Spleen (tissue), 11 donors: ENCODE data around the gene NELL2. TPM values are rescaled to one million over a fixed set of nuclear protein-coding genes. Genes with fewer than 3 reads are reported as not detected.
"Not testable (repeated sequence)": the region's sequence is repeated elsewhere in the genome, so short reads cannot be mapped to it uniquely, and the experiment has no call there.

Experiments
- DNase-seq: peaks from one replicate; pipeline ENCODE4 v3.0.0-alpha.2; 2020
- H3K27ac ChIP-seq, 8 donors: fragments of 200-600 bp; sonication (generic) in 7 of 8; 1 replicate in 4 of 8; 2 replicates in 4 of 8; pipeline versions ENCODE4 v1.5.0 to v1.8.0; 2016 to 2021; ENCODE audit warnings: inconsistent platforms in 4 of 8, mild to moderate bottlenecking in 4 of 8, moderate library complexity in 1 of 8
- H3K27me3 ChIP-seq, 7 donors: fragments of 200-600 bp; sonication (generic) in 6 of 7; replicated peaks in 1 of 7; 1 replicate in 4 of 7; 2 replicates in 3 of 7; pipeline versions ENCODE4 v1.5.0 to v1.8.0; 2016 to 2021; ENCODE audit warnings: inconsistent platforms in 3 of 7, mild to moderate bottlenecking in 1 of 7
- H3K36me3 ChIP-seq, 6 donors: fragments of 200-600 bp; sonication (generic) in 5 of 6; 1 replicate in 4 of 6; 2 replicates in 2 of 6; pipeline versions ENCODE4 v1.5.0 to v1.8.0; 2016 to 2021; ENCODE audit warnings: inconsistent platforms in 2 of 6
- H3K4me1 ChIP-seq, 6 donors: fragments of 200-600 bp; sonication (generic) in 5 of 6; 1 replicate in 3 of 6; 2 replicates in 3 of 6; pipeline versions ENCODE4 v1.5.0 to v1.8.0; 2016 to 2021; ENCODE audit warnings: inconsistent platforms in 3 of 6
- H3K4me3 ChIP-seq, 8 donors: fragments of 200-600 bp; sonication (generic) in 7 of 8; 1 replicate in 4 of 8; 2 replicates in 4 of 8; pipeline versions ENCODE4 v1.5.0 to v1.8.0; 2016 to 2021; ENCODE audit warnings: inconsistent platforms in 4 of 8, mild to moderate bottlenecking in 4 of 8, moderate library complexity in 2 of 8
- H3K9me3 ChIP-seq, 8 donors: fragments of 200-600 bp; sonication (generic) in 7 of 8; 1 replicate in 4 of 8; 2 replicates in 4 of 8; pipeline versions ENCODE4 v1.5.0 to v1.8.0; 2016 to 2021; ENCODE audit warnings: inconsistent platforms in 4 of 8
- POLR2A ChIP-seq, 3 donors: fragments of 450-650 bp; IDR thresholded peaks; one replicate each; pipeline ENCODE4 v1.5.1; 2017; ENCODE audit warnings: antibody characterized with exemption in 3 of 3, mild to moderate bottlenecking in 1 of 3
- POLR2AphosphoS5 ChIP-seq, 3 donors: sonication (generic); formaldehyde crosslinking; IDR thresholded peaks; one replicate each; pipeline ENCODE4 v1.5.1; 2017; ENCODE audit warnings: antibody characterized with exemption in 3 of 3
- WGBS, 5 donors: extraction: QIAGEN DNeasy Blood & Tissue Kit in 3 of 5; methylation state at CpG; one replicate each; pipeline versions ENCODE4 v1.1.5 to v1.1.7; 2013 to 2018; 5-methylcytosine and 5-hydroxymethylcytosine counted together
- intact Hi-C: fragments of 100-400 bp; cut with DNase I; formaldehyde crosslinking; loops from one replicate; pipeline ENCODE4 v1.15.0; 2023; ENCODE audit warnings: low total_unique reads
- polyA plus RNA-seq, 3 donors: library from polyadenylated mRNA; stranded (reverse); fragments of 200-250 nt; gene quantifications; one replicate each; pipeline ENCODE4 v1.2.1, GENCODE V29; 2013
- total RNA-seq, 7 donors: library from RNA; depleted of rRNA in 3 of 7; stranded (reverse); fragments of >200 nt in 3 of 7; fragmentation: NEBNext Ultra II Directional in 4 of 7; extraction: Animal tissue kit (Norgen Biotek cat#: 25700) in 4 of 7; gene quantifications; one replicate each; pipeline versions ENCODE4 v1.1.0 to v1.2.1, GENCODE V29; 2016 to 2021
- TF ChIP-seq, protein P1 (sequence below), 11 experiments: fragments of 200-600 bp in 7 of 11; fragments of 450-650 bp in 4 of 11; sonication (generic) in 4 of 11; IDR thresholded peaks in 8 of 11; conservative IDR thresholded peaks in 3 of 11; 1 replicate in 7 of 11; 2 replicates in 4 of 11; pipeline versions ENCODE4 v1.4.0 to v1.8.0; 2016 to 2021; ENCODE audit warnings: antibody characterized with exemption in 11 of 11, inconsistent platforms in 4 of 11, mild to moderate bottlenecking in 1 of 11
- donor health status: healthy with polysubstance abuse.
- donor health status: DM: no; HTN: no; CAD: no; lungs with moderate emphysema.
- donor health status: DM: no; HTN: no; CAD: no.
- donor health status: Bipolar disorder and iron deficiency.
- donor health status: healthy.
- donor health status: DM: no; HTN: no; CAD: no.
- donor health status: DM: yes; HTN: yes; CAD: no.

Gene NELL2
- total and polyA plus RNA-seq, 10 donors = 1.0 to 21.8 (median 8.2) TPM

DNA sequence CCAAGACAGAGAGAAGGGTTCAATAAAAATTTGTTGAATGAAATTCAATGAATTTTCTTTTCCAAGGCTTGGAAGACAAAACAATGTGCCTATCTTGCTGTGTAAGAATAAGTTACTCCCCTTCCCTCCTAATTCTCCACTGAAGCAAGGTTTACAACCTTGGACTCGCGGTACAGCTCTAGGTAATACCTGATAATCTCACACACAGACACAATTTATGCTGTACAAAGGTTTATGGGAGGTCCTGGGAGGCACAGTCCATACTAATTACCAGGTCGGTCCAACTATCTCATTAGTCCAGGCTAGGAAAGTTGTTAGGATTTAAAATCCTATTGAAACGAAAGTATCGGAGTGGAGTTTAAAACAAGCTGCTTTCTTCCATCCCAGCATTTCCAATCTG is 42.6 kb downstream of the NELL2 start:
- H3K36me3 ChIP-seq = no peaks in the 10 kb centered on the region
- H3K4me3 ChIP-seq = no peak overlapping the region
- intact Hi-C loops = no loop called here
- DNase-seq = no peak
- H3K9me3 ChIP-seq = no peaks in the 10 kb centered on the region
- TF ChIP-seq, protein P1, sequence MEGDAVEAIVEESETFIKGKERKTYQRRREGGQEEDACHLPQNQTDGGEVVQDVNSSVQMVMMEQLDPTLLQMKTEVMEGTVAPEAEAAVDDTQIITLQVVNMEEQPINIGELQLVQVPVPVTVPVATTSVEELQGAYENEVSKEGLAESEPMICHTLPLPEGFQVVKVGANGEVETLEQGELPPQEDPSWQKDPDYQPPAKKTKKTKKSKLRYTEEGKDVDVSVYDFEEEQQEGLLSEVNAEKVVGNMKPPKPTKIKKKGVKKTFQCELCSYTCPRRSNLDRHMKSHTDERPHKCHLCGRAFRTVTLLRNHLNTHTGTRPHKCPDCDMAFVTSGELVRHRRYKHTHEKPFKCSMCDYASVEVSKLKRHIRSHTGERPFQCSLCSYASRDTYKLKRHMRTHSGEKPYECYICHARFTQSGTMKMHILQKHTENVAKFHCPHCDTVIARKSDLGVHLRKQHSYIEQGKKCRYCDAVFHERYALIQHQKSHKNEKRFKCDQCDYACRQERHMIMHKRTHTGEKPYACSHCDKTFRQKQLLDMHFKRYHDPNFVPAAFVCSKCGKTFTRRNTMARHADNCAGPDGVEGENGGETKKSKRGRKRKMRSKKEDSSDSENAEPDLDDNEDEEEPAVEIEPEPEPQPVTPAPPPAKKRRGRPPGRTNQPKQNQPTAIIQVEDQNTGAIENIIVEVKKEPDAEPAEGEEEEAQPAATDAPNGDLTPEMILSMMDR (IDR thresholded peaks at IDR 0.05 in 8 of 11, conservative IDR thresholded peaks at IDR 0.05 in 3 of 11) = no peak
- TF ChIP-seq POLR2AphosphoS5 (IDR thresholded peaks at IDR 0.05) = no peak
- no peak for TF ChIP-seq POLR2A (IDR thresholded peaks at IDR 0.05)
- 88 to 93% (median 91%) methylated on average over 5 of the region's 5 CpGs for WGBS, 5 donors
- H3K27ac ChIP-seq = no peak overlapping the region
- H3K27me3 ChIP-seq = no peaks in the 10 kb centered on the region
- H3K4me1 ChIP-seq = no peaks in the 10 kb centered on the region

DNA sequence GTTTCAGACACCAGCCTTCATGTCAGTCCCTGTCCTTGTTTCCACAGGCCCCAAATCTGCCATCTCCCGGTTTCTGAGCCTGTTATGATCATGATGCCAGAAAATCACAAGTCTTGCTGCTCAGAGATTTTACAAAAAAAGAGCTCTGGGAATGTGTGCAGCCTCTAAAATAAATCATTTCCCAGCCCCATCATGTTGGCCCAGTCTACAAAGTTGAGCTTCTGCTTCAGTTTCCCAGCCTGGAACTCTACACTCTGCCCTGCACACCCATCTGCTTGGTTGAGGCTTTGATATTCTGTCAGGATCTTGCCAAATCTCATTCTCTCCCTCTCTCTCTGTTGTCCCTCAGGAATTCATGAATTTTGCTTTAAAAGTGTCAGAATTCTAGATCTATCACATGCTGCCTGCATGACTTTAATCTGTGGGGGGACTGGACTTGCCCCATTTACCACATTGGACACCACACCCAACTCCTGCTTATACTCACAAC is 45.5 kb downstream of the NELL2 start:
- DNase-seq = no peak
- TF ChIP-seq, protein P1 (IDR thresholded peaks at IDR 0.05 in 8 of 11, conservative IDR thresholded peaks at IDR 0.05 in 3 of 11) = no peak
- no peak for TF ChIP-seq POLR2AphosphoS5 (IDR thresholded peaks at IDR 0.05)
- TF ChIP-seq POLR2A (IDR thresholded peaks at IDR 0.05) = no peak
- 68 to 83% (median 69%) methylated on average over 1 of the region's 1 CpG for WGBS, 5 donors
- no peaks in the 10 kb centered on the region for H3K4me1 ChIP-seq
- H3K27me3 ChIP-seq = no peaks in the 10 kb centered on the region
- no peaks in the 10 kb centered on the region for H3K36me3 ChIP-seq
- intact Hi-C loops = no loop called here
- H3K27ac ChIP-seq = no peak overlapping the region
- no peak overlapping the region for H3K4me3 ChIP-seq
- no peaks in the 10 kb centered on the region for H3K9me3 ChIP-seq

GRCh38 chr12:44829045-44829444 is 47.1 kb downstream of the NELL2 start:
- no peak overlapping the region for H3K4me3 ChIP-seq
- H3K36me3 ChIP-seq = no peaks in the 10 kb centered on the region
- H3K27me3 ChIP-seq = no peaks in the 10 kb centered on the region
- H3K9me3 ChIP-seq = no peaks in the 10 kb centered on the region
- DNase-seq = no peak
- H3K4me1 ChIP-seq = no peaks in the 10 kb centered on the region
- TF ChIP-seq POLR2A (IDR thresholded peaks at IDR 0.05) = no peak
- no peak for TF ChIP-seq POLR2AphosphoS5 (IDR thresholded peaks at IDR 0.05)
- TF ChIP-seq, protein P1 (IDR thresholded peaks at IDR 0.05 in 8 of 11, conservative IDR thresholded peaks at IDR 0.05 in 3 of 11) = no peak
- 61 to 75% (median 66%) methylated on average over 1 of the region's 1 CpG for WGBS, 5 donors
- H3K27ac ChIP-seq = peak overlapping the region in 1 of 8 donors; percentile 45
- intact Hi-C loops = no loop called here

DNA sequence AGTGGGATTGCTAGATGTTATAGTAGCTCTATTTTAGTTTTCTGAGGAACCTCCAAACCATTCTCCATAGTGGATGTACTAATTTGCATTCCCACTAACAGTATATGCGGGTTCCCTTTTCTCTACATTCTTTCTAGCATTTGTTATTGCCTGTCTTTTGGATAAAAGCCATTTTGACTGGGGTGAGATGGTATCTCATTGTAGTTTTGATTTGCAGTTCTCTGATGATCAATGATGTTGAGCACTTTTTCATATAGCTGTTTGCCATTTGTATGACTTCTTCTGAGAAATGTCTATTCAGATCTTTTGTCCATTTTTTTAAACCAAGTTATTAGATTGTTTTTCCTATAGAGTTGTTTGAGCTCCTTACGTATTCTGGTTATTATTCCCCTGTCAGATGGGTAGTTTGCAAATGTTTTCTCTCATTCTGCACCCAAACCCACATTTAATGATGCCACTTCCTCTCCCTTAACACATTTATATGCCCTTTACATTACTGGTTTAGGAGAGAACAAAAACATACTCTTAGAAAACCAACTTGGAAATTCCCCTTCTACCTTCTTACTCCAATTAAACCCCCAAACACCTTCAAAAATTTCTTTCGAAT is 48.2 kb downstream of the NELL2 start:
- Histone ChIP-seq H3K9me3 (no peaks in the 10 kb centered on the region), H3K4me1 (no peaks in the 10 kb centered on the region), H3K27ac (peak overlapping the region in 3 of 8 donors; percentile 42 to 56 (median 45)), H3K36me3 (no peaks in the 10 kb centered on the region), H3K4me3 (no peak overlapping the region), H3K27me3 (no peaks in the 10 kb centered on the region)
- TF ChIP-seq POLR2A (IDR thresholded peaks at IDR 0.05) = no peak
- TF ChIP-seq, protein P1 (IDR thresholded peaks at IDR 0.05 in 8 of 11, conservative IDR thresholded peaks at IDR 0.05 in 3 of 11) = no peak
- TF ChIP-seq POLR2AphosphoS5 (IDR thresholded peaks at IDR 0.05) = no peak
- WGBS, 5 donors = 65 to 77% (median 71%) methylated on average over 3 of the region's 3 CpGs
- intact Hi-C loops = no loop called here
- DNase-seq = no peak

DNA sequence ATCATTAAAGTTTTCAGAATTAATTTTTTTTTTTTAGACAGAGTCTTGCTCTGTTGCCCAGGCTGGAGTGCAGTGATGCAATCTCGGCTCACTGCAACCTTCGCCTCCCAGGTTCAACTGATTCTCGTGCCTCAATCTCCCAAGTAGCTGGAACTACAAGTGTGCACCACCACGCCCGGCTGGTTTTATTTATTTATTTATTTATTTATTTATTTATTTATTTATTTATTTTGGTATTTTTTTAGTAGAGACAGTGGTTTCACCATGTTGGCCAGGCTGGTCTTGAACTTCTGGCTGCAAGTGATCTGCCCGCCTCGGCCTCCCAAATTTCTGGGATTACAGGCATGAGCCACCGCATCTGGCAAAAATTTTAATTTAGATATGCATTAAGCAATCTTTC is 54.4 kb downstream of the NELL2 start:
- H3K27ac ChIP-seq, H3K4me3 ChIP-seq, DNase-seq, H3K4me1 ChIP-seq, intact Hi-C loops, H3K27me3 ChIP-seq, H3K36me3 ChIP-seq, H3K9me3 ChIP-seq: not testable (repeated sequence)
- 92 to 96% (median 94%) methylated on average over 8 of the region's 8 CpGs for WGBS, 5 donors
